Measurements from ENCODE around the gene HAND2.

The HAND2 gene

DNA sequence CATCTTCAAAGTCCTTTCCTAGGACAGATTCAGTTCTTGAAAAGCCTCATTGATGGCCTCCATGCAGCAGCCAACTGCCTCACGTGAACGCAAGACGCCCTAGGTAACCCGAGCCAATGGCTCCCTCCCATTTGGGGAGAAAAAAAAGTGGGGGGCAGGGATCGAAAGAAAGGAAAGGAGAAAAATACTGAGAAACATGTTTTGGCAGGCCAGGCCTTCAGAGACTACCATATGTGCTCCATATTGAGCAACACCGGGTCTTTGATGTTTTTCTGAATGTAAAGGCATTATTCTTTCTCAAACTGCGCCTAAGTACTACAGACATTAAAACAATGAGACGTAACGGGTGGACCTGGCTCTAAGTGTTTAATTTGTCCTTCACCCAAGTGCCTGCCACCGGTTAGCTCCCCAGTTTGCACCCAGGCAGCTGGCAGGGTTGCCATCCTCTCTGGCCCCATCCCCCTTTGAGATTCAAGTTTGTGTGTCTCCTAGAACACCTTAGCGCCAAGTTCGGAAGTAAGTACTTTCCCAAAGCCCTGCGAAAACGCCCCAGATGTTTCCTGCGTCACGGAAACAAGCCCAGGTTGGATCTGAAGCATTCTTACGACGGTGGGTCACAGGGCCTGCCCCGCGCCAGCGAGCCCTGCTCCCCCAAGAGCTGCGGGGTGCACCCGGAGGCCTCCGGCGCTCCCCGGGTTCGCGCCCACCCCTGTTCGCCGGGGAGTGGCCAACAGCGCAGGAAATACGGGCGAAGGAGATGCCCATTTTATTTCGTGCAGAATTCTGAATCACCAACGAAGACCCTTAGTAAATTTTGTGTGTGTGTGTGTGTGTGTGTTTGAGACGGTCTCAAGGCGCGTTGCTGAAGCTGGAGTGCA, 30.1 kb downstream of the HAND2 start:
- ChIA-PET POLR2A (no interaction called here), CTCF (no interaction called here)
- TF ChIP-seq TARDBP (IDR thresholded peaks at IDR 0.05) (no peak), ARNT (IDR thresholded peaks at IDR 0.05) (no peak), LEF1 (IDR thresholded peaks at IDR 0.05; ENCODE audit: borderline replicate concordance) (no peak), SUZ12 (IDR thresholded peaks at IDR 0.05) (no peak), L3MBTL2 (conservative IDR thresholded peaks at IDR 0.05) (no peak), ZNF384 (IDR thresholded peaks at IDR 0.05) (peak; percentile 42; the same call in 1 of the 2 replicates), HDGF (IDR thresholded peaks at IDR 0.05; ENCODE audit: borderline replicate concordance) (no peak), NFRKB (IDR thresholded peaks at IDR 0.05) (no peak), BHLHE40 (IDR thresholded peaks at IDR 0.05; ENCODE audit: borderline replicate concordance) (no peak)
- DNase-seq (ENCODE audit: extremely low spot score): no peak

DNA sequence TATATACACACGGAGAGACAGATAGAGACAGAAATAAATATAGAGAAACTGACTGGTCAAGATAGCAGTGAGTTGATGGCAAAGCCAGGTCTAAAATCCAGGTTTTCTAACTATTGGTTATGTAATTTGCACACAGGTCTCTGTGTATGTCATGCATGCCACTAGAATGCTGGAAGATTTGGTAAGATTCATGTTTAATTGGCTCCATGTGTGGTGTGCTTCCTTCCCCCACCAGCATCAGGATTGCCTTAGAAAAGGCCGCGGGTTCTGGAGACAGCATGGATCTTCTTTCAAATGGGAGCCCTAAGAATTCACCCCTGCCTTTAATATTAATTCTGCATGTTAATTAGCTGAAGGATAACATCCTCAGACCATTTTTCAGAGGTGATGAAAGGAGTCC, 31.3 kb downstream of the HAND2 start:
- DNase-seq (ENCODE audit: extremely low spot score): no peak
- TF ChIP-seq TARDBP (IDR thresholded peaks at IDR 0.05) (no peak), FOXA1 (IDR thresholded peaks at IDR 0.05) (no peak)
- POLR2A ChIA-PET: no interaction called here
- CTCF ChIA-PET: interaction anchor here (2.0 kb wide), 1 partner anchor 78 kb away, joined by 5 read pairs; no protein-coding TSS in a partner anchor

DNA sequence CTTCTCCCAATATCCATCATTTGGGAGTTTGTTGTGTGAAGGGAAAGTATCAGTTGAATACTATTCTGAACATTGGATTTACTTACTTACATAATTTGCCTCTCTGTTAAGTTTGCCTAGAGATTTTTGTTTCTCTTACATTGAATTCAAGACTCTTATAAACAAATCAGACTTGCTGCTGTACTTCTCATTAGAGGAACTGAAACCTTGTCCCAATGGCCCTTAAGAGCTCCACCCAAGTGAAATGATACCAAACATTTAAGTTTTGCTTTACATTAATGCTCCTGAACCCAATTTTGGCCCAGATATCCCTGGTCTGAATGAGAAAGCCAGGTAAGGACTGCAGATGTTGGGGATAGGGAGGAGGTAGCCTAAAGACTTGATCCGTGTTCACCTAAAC, 32.0 kb downstream of the HAND2 start:
- no peak for DNase-seq (ENCODE audit: extremely low spot score)
- TF ChIP-seq ZNF384 (IDR thresholded peaks at IDR 0.05) (no peak), ARNT (IDR thresholded peaks at IDR 0.05) (no peak), SUZ12 (IDR thresholded peaks at IDR 0.05) (no peak), TARDBP (IDR thresholded peaks at IDR 0.05) (no peak), LEF1 (IDR thresholded peaks at IDR 0.05; ENCODE audit: borderline replicate concordance) (no peak), L3MBTL2 (conservative IDR thresholded peaks at IDR 0.05) (no peak), FOXA1 (IDR thresholded peaks at IDR 0.05) (no peak), FOXM1 (IDR thresholded peaks at IDR 0.05; ENCODE audit: borderline replicate concordance) (no peak), HDGF (IDR thresholded peaks at IDR 0.05; ENCODE audit: borderline replicate concordance) (no peak), ELF4 (IDR thresholded peaks at IDR 0.05) (no peak)
- TF ChIP-seq, protein P1, sequence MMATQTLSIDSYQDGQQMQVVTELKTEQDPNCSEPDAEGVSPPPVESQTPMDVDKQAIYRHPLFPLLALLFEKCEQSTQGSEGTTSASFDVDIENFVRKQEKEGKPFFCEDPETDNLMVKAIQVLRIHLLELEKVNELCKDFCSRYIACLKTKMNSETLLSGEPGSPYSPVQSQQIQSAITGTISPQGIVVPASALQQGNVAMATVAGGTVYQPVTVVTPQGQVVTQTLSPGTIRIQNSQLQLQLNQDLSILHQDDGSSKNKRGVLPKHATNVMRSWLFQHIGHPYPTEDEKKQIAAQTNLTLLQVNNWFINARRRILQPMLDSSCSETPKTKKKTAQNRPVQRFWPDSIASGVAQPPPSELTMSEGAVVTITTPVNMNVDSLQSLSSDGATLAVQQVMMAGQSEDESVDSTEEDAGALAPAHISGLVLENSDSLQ (IDR thresholded peaks at IDR 0.05): no peak
- CTCF ChIA-PET: interaction anchor here (2.0 kb wide), 1 partner anchor 78 kb away, joined by 5 read pairs; no protein-coding TSS in a partner anchor
- POLR2A ChIA-PET: no interaction called here

DNA sequence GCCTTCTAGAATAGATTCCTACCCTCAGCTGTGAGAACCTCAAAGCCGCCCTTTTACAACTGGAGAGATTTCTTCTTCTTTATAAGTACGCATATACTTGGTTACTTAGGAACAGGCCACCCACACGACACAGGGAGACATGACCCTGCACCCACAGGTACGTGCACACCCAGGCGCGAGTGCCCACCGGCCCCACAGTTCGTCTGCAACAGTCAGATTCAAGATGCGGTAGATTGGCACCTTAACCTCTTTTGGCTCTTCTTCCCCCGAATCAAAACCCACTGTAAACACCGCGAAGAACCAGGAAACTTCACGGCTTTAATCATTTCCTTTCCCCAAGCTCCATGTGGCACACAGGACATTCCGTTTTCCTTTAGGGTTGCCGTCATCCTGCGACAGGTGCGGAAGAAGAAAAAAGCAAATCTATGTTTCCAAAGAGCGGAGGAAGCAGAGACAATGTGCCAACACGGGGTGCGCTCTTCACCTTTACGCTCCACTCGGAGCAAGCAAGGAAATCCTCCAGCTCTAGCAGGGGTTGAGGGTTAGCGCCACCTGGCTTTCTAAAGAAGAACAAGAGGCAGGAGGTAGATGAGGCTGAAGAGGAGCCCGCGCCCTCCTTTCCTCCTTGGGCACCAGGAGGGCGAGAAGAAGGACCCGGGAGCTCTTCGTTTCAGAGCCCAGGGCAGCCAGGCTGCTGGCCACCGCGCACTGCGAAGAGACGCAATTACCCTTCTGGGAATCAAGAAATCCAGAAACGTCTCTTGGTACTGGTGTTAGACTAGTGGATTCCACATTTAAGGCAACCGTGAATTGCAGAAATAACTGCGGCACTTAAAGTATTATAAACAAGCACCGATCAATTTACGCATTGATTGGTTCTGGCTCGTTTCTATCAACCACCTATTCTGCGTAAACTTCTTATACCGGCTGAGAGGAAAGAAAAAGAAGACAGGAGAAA, 35.7 kb downstream of the HAND2 start:
- POLR2A ChIA-PET: interaction anchor here (1.1 kb wide), 1 partner anchor 74 kb away, joined by 4 read pairs; no protein-coding TSS in a partner anchor
- no peak for TF ChIP-seq TARDBP (IDR thresholded peaks at IDR 0.05)
- peak; percentile 69 for TF ChIP-seq L3MBTL2 (conservative IDR thresholded peaks at IDR 0.05)
- CTCF ChIA-PET: interaction anchor here (0.6 to 2.2 kb wide), 11 partner anchors 9 to 544 kb away, joined by 3 to 14 read pairs (median 4); no protein-coding TSS in a partner anchor
- peak; percentile 74 for DNase-seq (ENCODE audit: extremely low spot score)

DNA sequence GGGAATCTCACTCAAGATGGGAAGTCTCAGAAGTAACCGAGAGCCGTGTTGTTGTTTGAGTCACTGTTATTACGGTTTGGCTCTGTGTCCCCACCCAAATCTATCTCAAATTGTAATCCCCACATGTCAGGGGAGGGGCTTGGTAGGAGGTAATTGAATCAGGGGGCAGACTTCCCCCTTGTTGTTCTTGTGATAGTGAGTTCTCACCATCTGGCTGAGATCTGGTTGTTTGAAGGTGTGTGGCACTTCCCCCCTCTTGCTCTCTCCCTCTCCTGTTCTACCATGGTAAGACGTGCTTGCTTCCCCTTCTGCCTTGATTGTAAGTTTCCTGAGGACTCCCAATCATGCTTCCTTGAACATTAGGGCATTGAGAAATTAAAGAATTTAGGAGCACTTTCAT, 37.0 kb downstream of the HAND2 start:
- CTCF ChIA-PET: interaction anchor here (2.2 kb wide), 1 partner anchor 543 kb away, joined by 5 read pairs; no protein-coding TSS in a partner anchor

DNA sequence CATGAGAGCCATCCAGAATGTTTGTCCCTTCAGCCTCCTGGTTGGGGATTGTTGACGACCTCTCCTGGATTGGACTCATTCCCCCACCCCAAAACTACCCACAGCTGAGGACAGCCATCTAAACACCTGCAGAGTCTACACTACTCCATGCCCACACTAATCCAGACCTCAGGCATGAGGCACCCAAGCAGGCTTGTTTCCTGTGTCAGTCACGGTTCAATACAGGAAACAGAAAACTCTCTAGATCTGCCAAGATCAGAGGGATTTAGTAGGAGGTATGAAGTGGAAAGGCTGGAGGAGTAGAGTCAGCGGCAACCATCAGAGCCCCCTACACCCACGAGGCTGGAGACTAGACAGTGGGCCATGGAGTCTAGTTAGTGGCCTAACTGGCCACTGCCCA, 37.7 kb downstream of the HAND2 start:
- ChIA-PET POLR2A (no interaction called here), CTCF (no interaction called here)
- no peak for TF ChIP-seq BHLHE40 (IDR thresholded peaks at IDR 0.05; ENCODE audit: borderline replicate concordance)
- no peak for TF ChIP-seq L3MBTL2 (conservative IDR thresholded peaks at IDR 0.05)
- TF ChIP-seq SUZ12 (IDR thresholded peaks at IDR 0.05): no peak
- no peak for TF ChIP-seq TARDBP (IDR thresholded peaks at IDR 0.05)
- TF ChIP-seq FOXK2 (IDR thresholded peaks at IDR 0.05): no peak
- no peak for TF ChIP-seq ARNT (IDR thresholded peaks at IDR 0.05)
- no peak for TF ChIP-seq FOXA1 (IDR thresholded peaks at IDR 0.05)
- TF ChIP-seq CTBP1 (IDR thresholded peaks at IDR 0.05; ENCODE audit: borderline replicate concordance): no peak
- TF ChIP-seq, protein P1 (IDR thresholded peaks at IDR 0.05): no peak
- TF ChIP-seq LEF1 (IDR thresholded peaks at IDR 0.05; ENCODE audit: borderline replicate concordance): no peak
- TF ChIP-seq ELF4 (IDR thresholded peaks at IDR 0.05): no peak
- TF ChIP-seq FOXM1 (IDR thresholded peaks at IDR 0.05; ENCODE audit: borderline replicate concordance): no peak
- DNase-seq (ENCODE audit: extremely low spot score): no peak

More for the DNA sequence above, 37.0 kb downstream of the HAND2 start:
- POLR2A ChIA-PET: no interaction called here
- DNase-seq (ENCODE audit: extremely low spot score): no peak
- TF ChIP-seq, protein P1 (IDR thresholded peaks at IDR 0.05): no peak
- no peak for TF ChIP-seq ELF4 (IDR thresholded peaks at IDR 0.05)
